Astrocyte (in vitro differentiated cells and primary cell): Measurements from ENCODE around the gene FBLN2.

Experiments
- CTCF ChIP-seq: IDR thresholded peaks from 2 replicates; pipeline ENCODE4 v1.5.1; 2011; ENCODE audit warnings: low read depth, mild to moderate bottlenecking, inconsistent platforms, low read length, moderate library complexity; ENCODE audit not compliant: insufficient read depth
- EZH2 ChIP-seq: IDR thresholded peaks from 2 replicates; pipeline ENCODE4 v1.6.1; 2012; ENCODE audit warnings: mild to moderate bottlenecking, low read length, inconsistent platforms; ENCODE audit not compliant: insufficient read depth

GRCh38 chr3:13557926-13558325 lies 9.0 kb downstream of the FBLN2 start:
- TF ChIP-seq CTCF: no peak
- TF ChIP-seq EZH2: no peak
